ENCODE measurements around the gene LRP5. TPM values are rescaled to one million over a fixed set of nuclear protein-coding genes. Genes with fewer than 3 reads are reported as not detected.

LRP5 gene
- polyA plus RNA-seq, 1 donor (not counting 4 experiments of a cell fraction or from before 2014, with no cell fraction given) = 6.6 TPM

DNA sequence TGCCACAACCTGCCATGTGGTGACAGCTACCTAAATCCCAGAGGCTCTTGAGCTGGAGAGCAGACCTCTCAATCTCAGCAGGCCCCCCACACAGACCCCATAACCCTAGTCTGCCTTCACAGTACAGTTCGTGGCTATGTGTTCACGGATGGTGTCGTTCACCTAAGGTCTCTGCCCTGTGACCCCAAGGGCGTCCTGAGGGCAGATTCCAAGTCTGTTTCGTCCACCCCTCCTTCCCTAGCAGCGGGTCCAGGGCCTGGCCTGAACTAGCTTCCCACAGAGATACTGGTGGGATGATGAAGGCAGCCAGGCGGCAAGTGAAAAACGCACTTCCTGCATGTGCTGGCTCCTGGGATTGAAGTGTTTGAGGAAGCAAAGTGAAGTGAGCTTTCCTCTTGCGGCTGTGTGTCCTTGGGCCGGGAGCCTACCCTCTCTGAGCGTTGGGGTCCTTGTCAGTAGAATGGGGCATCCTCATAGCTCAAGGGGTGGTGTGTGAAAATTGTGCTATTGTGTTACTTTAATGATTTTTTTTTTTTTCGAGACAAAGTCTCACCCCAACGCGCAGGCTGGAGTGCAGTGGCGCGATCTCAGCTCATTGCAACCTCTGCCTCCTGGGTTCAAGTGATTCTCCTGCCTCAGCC lies 70.1 kb downstream of the LRP5 start:
- no peak overlapping the region for H3K4me2 ChIP-seq (ENCODE audit: control insufficient read depth, extremely low read depth, insufficient read depth, low read depth, low read length)
- dilution Hi-C loops (cut with MboI; ENCODE audit: extremely low pct_ligation_motif_present, low sequenced_read_pairs) = no loop called here
- H3K4me3 ChIP-seq (ENCODE audit: control insufficient read depth in 2 of 3, extremely low read depth in 1 of 3, insufficient read depth in 2 of 3, low read depth in 1 of 3, low read length in 3 of 3) = no peak overlapping the region
- no peaks in the 10 kb centered on the region for H3K9me3 ChIP-seq (ENCODE audit: control insufficient read depth, low read depth, low read length)
- H3K9me1 ChIP-seq (ENCODE audit: control insufficient read depth, extremely low read depth, insufficient read depth, low read length) = no peaks in the 10 kb centered on the region
- TF ChIP-seq EZH2 (IDR thresholded peaks at IDR 0.05; ENCODE audit: low read length) (no peak), CTCF (optimal IDR thresholded peaks at IDR 0.05 in 1 of 3, IDR thresholded peaks at IDR 0.05 in 1 of 3, conservative IDR thresholded peaks at IDR 0.05 in 1 of 3; ENCODE audit: extremely low read depth in 1 of 3, insufficient read depth in 2 of 3, low read length in 3 of 3) (no peak)
- no peak overlapping the region for H2AFZ ChIP-seq (ENCODE audit: control insufficient read depth, low read length)
- H3K27ac ChIP-seq (ENCODE audit: control insufficient read depth, insufficient read depth, low read length) = no peak overlapping the region
- H3K27me3 ChIP-seq (ENCODE audit: control insufficient read depth, extremely low read depth, insufficient read depth, low read length) = no peaks in the 10 kb centered on the region
- H3K79me2 ChIP-seq (ENCODE audit: control insufficient read depth, insufficient read depth, low read length) = no peaks in the 10 kb centered on the region
- no peaks in the 10 kb centered on the region for H3K4me1 ChIP-seq (ENCODE audit: control insufficient read depth, extremely low read depth, insufficient read depth, low read length)
- H3K9ac ChIP-seq (ENCODE audit: control insufficient read depth, extremely low read depth, insufficient read depth, low read length) = no peak overlapping the region
- H3K36me3 ChIP-seq (ENCODE audit: control insufficient read depth in 2 of 2, extremely low read depth in 1 of 2, insufficient read depth in 2 of 2, low read length in 2 of 2) = peaks cover 3 to 8% of the 10 kb centered on the region in 2 experiments
- DNase-seq (ENCODE audit: low read depth, low spot score) (no peak), FAIRE-seq (no peak)
- peaks cover 7% of the 10 kb centered on the region for H4K20me1 ChIP-seq (ENCODE audit: control insufficient read depth, extremely low read depth, insufficient read depth, low read length)

GRCh38 chr11:68383976-68384501 lies 71.6 kb downstream of the LRP5 start:
- peak; percentile 23 for DNase-seq (ENCODE audit: low read depth, low spot score)
- peaks cover 7% of the 10 kb centered on the region for H4K20me1 ChIP-seq (ENCODE audit: control insufficient read depth, extremely low read depth, insufficient read depth, low read length)
- no peak overlapping the region for H2AFZ ChIP-seq (ENCODE audit: control insufficient read depth, low read length)
- no peak overlapping the region for H3K9ac ChIP-seq (ENCODE audit: control insufficient read depth, extremely low read depth, insufficient read depth, low read length)
- peaks cover 4 to 14% of the 10 kb centered on the region in 2 experiments for H3K36me3 ChIP-seq (ENCODE audit: control insufficient read depth in 2 of 2, extremely low read depth in 1 of 2, insufficient read depth in 2 of 2, low read length in 2 of 2)
- H3K4me2 ChIP-seq (ENCODE audit: control insufficient read depth, extremely low read depth, insufficient read depth, low read depth, low read length) = no peak overlapping the region
- TF ChIP-seq CTCF (optimal IDR thresholded peaks at IDR 0.05 in 1 of 3, IDR thresholded peaks at IDR 0.05 in 1 of 3, conservative IDR thresholded peaks at IDR 0.05 in 1 of 3; ENCODE audit: extremely low read depth in 1 of 3, insufficient read depth in 2 of 3, low read length in 3 of 3) = peak; percentile 89 to 96 (median 90)
- TF ChIP-seq EZH2 (IDR thresholded peaks at IDR 0.05; ENCODE audit: low read length) = no peak
- H3K4me3 ChIP-seq (ENCODE audit: control insufficient read depth in 2 of 3, extremely low read depth in 1 of 3, insufficient read depth in 2 of 3, low read depth in 1 of 3, low read length in 3 of 3) = no peak overlapping the region
- dilution Hi-C loops (cut with MboI; ENCODE audit: extremely low pct_ligation_motif_present, low sequenced_read_pairs) = no loop called here
- H3K9me3 ChIP-seq (ENCODE audit: control insufficient read depth, low read depth, low read length) = no peaks in the 10 kb centered on the region
- no peaks in the 10 kb centered on the region for H3K79me2 ChIP-seq (ENCODE audit: control insufficient read depth, insufficient read depth, low read length)
- FAIRE-seq = no peak
- no peaks in the 10 kb centered on the region for H3K9me1 ChIP-seq (ENCODE audit: control insufficient read depth, extremely low read depth, insufficient read depth, low read length)
- no peak overlapping the region for H3K27ac ChIP-seq (ENCODE audit: control insufficient read depth, insufficient read depth, low read length)
- no peaks in the 10 kb centered on the region for H3K27me3 ChIP-seq (ENCODE audit: control insufficient read depth, extremely low read depth, insufficient read depth, low read length)
- H3K4me1 ChIP-seq (ENCODE audit: control insufficient read depth, extremely low read depth, insufficient read depth, low read length) = no peaks in the 10 kb centered on the region

Measured in keratinocyte (primary cell).